GM19193 (cell line): Measurements from ENCODE around the gene MBLAC1.

Source experiments
- POLR2A ChIP-seq: IDR thresholded peaks from 4 replicates; pipeline ENCODE4 v1.6.1; 2011; ENCODE audit not compliant: insufficient read depth, insufficient read length; ENCODE audit errors: extremely low read depth

MBLAC1 gene

DNA sequence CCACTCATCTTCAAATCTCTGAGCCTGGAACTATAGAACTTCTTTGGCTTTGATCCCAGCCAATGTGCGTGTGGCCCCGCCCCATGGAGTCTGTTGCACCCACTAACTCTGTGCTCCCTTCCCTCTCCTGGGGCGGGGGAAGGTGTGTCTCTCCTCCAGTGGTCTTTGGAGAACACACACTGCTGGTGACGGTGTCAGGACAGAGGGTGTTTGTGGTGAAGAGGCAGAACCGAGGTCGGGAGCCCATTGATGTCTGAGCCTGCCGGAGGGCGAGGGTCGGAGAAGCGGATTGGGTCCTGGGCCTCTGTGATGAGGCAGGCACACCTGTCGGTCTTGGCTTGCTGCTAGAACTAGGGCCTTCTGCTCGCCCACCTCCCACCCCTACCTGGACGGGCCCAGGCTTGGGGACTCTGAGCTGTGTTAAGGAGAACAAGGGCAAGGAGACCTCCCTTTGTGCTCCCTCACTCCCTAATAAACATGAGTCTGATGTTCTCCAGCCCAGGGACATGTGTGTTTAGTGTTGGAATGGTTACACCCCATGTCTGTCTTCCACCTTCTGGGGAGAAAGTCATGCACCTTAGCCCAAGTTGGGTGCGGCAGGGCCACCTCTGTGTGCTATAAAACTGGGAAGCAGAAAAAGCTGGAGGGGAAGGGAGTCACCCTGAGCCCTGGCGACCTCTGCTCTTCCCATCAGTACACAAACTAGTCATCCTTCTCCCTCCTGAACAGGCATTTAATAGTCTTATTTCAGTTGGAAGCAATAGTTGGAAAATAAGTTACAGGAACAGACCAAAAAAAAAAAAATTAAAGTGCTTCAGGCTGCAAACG is 27.2 kb downstream of the MBLAC1 start:
- no peak for TF ChIP-seq POLR2A

GRCh38 chr7:100154651-100155491 is 28.1 kb downstream of the MBLAC1 start:
- TF ChIP-seq POLR2A: no peak

DNA sequence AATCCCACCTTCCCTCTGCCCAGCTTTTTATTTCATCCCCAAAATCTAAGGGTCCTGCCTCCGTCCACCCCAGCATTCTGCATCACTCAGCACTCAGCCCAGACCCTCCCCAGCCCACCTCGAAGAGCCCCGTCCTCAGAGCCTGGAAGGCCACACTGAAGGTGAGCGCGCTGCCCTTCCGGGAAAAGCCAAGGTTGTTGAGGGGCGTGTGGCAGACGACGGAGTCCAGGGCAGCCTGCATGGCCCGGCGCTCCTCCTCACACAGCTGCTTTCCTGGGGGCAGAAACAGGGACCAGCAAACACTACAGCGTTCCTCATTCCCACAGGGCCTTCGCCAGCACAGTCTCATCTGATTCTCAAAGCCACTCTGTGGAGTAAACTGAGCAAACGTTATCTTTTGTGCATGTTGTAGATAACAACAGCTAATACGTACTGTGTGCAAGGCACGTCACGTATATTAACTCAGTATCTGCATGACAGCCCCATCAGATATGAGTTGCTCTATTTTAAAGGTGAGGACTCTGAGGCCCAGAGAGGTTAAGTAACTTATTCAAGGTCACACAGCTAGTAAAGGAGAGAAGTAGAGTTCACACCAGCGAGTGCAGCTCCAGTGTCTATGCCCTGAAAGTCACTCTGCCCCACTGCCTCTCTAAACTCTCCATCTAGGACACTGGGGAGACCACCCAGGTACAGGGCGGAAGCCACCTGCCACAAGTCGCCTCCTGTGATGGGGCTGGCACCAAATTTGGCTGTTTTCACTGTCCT is 29.0 kb downstream of the MBLAC1 start:
- TF ChIP-seq POLR2A: no peak

DNA sequence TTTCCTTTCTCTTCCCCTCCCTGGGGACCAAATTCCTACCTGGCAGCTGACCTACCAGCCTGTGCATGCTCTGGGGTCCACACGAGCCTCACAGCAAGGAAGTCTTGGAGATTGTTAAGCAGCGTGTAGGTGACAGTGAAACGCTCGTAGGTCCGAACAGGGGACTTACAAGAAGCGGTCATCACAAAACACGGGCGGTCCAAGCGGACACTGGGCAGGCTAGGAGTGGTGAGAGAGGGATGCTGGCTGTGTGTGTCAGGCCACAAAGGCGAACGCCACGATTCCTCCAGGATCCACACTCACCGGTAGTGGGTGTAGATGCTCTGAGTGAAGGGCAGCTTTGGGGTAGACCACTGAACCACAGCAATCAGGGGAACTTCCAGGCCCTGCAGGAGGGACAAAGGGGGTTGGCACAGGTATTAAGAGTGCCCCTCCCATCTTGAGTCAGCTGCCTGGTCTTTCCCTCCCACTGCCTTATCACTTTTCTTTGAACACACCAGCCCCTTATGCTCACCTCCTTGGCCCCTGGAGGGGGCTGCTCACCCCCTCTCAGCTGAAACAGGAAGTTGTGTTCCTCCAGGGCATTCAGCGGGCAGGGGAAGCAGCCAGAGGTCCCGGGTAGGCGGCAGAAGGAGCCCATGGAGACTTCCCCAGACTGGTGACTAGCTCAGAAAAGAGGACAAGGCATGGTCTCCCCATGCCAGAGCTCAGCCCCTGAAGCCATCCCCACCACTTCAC is 29.7 kb downstream of the MBLAC1 start:
- no peak for TF ChIP-seq POLR2A

- no peak for TF ChIP-seq POLR2A
Observed at GRCh38 chr7:100157069-100157333, 30.2 kb downstream of the MBLAC1 start.

DNA sequence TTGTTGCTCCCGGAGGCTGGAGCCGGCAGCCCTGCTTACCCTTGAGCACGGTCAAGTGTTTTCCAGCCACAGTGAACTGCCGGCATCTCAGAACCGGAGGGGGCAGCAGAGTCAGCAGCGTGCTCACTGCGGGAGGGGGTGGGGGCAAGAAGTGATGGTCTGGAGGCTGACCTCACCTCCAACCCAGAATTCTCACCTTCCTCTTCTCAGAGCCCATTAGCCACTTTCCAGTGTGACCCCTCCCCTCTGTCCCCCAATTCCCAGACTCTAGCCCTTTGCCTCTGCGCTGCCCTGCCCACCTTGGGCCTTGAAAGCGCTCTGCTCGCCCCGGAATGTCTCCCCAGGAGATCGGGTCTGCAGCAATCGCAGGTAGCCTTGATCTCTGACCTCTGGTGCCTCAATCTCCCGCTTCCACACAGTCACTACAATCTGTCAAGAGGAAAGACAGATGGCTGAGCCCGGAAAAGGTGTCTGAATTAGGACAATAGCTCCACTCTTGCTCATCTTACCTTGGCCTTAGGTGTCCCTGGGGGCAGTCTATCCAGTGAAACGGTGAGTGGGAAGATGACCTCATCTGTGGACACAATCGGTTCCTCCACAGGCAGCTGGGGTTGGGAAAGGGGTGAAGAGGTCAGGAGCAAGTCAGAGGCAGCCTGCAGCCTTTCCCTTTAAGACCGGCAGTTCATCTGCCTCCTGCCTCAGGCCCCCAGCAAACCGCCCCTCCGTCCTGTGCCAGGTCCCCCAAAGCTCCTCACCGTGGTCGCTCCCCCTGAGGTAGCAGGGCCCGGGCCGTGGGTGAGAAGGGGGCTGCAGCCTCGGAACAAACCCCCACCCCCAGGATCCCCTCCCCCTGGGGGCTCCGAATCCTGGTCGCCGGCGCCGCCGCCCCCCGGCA is 30.8 kb downstream of the MBLAC1 start:
- TF ChIP-seq POLR2A: no peak

DNA sequence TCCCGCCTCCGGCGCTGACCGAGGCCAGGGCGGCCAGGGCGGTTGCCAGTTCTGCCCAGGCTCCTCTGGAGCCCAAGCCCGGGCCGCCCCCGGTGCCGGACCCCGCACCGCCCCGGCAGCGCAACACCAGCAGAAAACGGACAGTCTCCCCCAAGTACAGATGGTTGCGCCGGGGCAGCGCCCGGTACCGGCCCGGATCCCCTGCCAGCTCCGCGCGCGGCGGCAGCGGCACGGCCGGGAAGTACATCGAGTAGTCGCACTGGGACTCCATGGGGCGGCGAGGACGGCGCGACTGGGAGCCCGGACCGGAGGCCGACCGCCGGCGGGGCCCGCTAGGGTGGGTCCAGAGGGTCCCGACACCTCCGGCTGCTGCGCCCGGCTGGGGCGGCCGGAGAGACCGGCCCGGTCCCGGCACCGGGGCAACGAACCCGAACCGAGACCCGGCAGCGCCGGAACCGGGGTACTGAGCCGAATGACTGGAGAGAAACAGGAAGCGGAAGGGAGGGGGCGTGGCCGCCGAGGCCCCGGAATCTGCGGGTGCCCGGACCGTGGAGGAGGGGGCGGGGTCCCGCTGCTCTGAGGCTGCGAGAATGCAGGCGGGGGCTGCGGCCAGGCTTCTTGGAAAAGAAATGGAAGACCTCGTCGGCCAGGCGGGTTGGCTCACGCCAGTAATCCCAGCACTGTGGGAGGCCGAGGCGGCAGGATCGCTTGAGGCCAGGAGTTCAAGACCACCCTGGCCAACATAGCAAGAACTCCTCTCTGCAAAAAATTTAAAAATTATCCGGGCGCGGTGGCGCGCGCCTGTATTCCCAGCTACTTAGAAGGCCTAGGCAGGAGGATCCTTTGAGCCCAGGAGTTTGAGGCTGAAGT is 31.7 kb downstream of the MBLAC1 start, which contains the start of gene TRAPPC14:
TRAPPC14 (minus strand) TSS at position 495 of the 870 bp plus-strand sequence; CDS start at position 271, 224 bp downstream.
- peak; percentile 79 for TF ChIP-seq POLR2A

GRCh38 chr7:100159099-100159623 is 32.4 kb downstream of the MBLAC1 start:
- TF ChIP-seq POLR2A: no peak

DNA sequence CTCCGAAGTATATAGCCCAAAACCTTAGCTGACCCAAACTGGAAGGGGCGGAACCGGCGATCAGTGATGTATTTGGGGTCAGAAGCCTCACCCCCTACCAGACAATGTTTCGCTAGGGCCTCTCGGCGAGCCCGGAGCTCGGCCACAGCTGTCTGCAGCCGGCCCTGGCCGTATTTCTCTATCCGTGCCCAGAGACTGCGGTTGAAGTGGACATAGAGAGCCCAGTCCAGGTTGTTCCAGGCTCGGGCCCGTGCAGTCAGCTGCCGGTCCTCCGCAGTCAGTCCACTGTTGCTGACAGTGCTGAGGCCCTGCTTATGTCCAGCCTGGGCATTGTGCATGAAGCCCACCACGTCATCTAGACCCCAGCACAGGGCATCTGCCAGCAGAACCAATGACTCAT is 33.3 kb downstream of the MBLAC1 start:
- no peak for TF ChIP-seq POLR2A

- TF ChIP-seq POLR2A: no peak
Observed at GRCh38 chr7:100163006-100163531, 36.3 kb downstream of the MBLAC1 start.

DNA sequence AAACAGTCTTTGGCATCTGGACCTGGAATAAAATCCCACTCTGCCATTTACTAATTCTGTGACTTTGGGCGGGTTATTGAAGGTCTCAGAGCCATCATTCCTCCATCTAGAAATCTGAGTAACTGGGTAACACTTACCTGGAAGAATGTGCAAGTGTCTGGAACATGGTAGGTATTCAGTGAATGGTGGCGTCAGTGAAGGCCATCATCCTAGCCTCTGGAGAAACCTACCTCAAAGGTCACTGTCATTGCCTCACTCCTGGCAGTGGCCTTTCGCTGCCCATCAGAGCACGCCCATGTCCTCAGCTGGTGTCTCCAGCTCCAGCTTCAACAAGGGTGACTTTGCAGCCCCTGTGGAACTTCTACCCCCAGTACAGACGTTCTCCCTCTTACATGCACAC is 37.1 kb downstream of the MBLAC1 start:
- no peak for TF ChIP-seq POLR2A

DNA sequence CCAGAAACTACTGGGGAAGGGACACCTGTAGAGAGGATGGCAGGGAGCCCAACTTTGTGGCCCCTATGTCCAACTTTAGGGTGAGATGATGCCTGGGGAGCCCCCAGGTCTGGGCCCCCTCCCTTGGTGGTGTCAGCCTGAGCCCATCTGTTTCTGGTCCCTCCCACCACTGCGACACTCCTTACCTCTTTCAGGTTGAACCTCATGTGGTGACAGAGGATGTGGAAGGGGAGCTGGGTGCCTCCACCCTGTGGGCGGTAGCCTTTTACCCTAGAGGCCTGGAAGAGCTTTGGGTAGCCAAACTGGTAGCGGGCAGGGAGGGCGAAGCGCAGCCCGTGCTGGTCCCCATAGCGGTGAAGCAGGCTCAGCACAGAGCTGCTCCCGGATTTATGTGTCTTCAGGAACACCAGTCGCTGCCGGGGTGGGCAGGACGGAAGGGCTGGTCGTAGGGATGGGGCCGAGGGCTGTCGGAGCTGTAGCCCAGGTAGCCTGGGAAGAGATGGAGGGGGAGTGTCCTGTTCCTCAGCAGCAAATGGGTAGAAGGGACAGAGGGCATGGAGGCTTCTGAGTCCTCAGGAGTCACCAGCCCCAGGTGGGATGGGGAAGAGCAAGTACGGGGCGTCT is 39.7 kb downstream of the MBLAC1 start:
- no peak for TF ChIP-seq POLR2A
